ENCODE measurements around the gene MCAM.
A peak's percentile ranks its signal among the peaks of the same experiment; 100 is the strongest.

The MCAM gene

DNA sequence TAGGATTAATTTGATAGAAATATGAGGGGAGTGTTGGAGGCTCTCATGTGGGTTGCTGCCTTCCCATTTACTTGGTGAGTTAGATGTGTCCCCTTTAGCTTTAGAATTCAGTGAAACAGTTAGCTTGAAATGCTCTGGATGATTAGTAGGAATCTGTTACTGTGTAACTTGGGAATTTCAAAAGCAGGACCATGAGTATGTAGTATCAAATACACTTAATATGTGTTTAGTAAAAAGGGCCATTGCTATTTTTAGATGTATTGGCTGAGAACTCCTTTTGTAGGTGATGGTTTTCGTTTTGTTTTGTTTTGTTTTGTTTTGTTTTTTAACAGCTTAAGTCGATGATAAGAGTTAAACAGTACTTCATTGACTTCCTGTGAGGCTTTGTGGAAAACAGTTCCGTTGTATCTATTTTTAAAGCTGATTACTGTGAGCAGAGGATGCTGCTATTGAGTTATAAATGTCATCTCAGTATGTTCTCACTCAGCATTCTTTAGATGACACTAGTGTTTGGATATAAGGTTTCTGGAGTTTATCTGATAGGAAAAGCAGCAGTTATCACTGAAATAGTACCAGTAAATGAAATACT lies 53.5 kb downstream of the MCAM start:
- Histone ChIP-seq H3K9me3 (ENCODE audit: control insufficient read depth in 2 of 2, low read length in 2 of 2) (no peaks in the 10 kb centered on the region), H3K27ac (ENCODE audit: low read depth in 2 of 2, low read length in 2 of 2) (peak overlapping the region; percentile 41 to 45), H3K4me3 (ENCODE audit: low read length in 2 of 2) (no peak overlapping the region), H3K36me3 (ENCODE audit: control insufficient read depth in 2 of 2, insufficient read depth in 2 of 2, low read length in 2 of 2) (no peaks in the 10 kb centered on the region), H3K4me1 (ENCODE audit: control insufficient read depth in 2 of 2, insufficient read depth in 2 of 2, low read length in 2 of 2) (peaks cover 0 to 6% of the 10 kb centered on the region in 2 donors), H3K9ac (ENCODE audit: low read depth in 1 of 2, low read length in 2 of 2) (no peak overlapping the region), H3K27me3 (ENCODE audit: control insufficient read depth in 2 of 2, insufficient read depth in 2 of 2, low read length in 2 of 2) (no peaks in the 10 kb centered on the region)

- H3K9me3 ChIP-seq (ENCODE audit: control insufficient read depth in 2 of 2, low read length in 2 of 2) = no peaks in the 10 kb centered on the region
- no peak overlapping the region for H3K9ac ChIP-seq (ENCODE audit: low read depth in 1 of 2, low read length in 2 of 2)
- H3K27ac ChIP-seq (ENCODE audit: low read depth in 2 of 2, low read length in 2 of 2) = peak overlapping the region; percentile 41 to 45
- no peaks in the 10 kb centered on the region for H3K36me3 ChIP-seq (ENCODE audit: control insufficient read depth in 2 of 2, insufficient read depth in 2 of 2, low read length in 2 of 2)
- H3K4me1 ChIP-seq (ENCODE audit: control insufficient read depth in 2 of 2, insufficient read depth in 2 of 2, low read length in 2 of 2) = peaks cover 0 to 6% of the 10 kb centered on the region in 2 donors
- no peak overlapping the region for H3K4me3 ChIP-seq (ENCODE audit: low read length in 2 of 2)
- no peaks in the 10 kb centered on the region for H3K27me3 ChIP-seq (ENCODE audit: control insufficient read depth in 2 of 2, insufficient read depth in 2 of 2, low read length in 2 of 2)
Observed at GRCh38 chr11:119262668-119263351, 54.1 kb downstream of the MCAM start.

DNA sequence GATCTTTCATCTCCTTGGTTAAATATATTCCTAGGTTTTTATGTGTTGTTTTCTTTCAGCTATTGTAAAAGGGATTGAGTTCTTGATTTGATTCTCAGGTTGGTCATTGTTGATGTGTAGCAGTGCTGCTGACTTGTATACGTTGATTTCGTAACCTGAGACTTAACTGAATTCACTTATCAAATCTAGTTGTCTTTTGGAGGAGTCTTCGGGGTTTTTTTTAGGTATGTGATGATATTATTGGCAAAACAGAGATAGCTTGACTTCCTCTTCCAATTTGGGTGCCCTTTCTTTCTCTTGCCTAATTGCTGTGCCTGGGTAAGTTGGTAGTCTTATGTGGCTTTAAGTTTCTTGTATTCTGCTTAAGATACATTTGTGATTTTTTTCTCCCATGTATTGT lies 57.9 kb downstream of the MCAM start:
- Histone ChIP-seq H3K27ac (ENCODE audit: low read depth in 2 of 2, low read length in 2 of 2) (no peak overlapping the region), H3K9me3 (ENCODE audit: control insufficient read depth in 2 of 2, low read length in 2 of 2) (no peaks in the 10 kb centered on the region), H3K4me1 (ENCODE audit: control insufficient read depth in 2 of 2, insufficient read depth in 2 of 2, low read length in 2 of 2) (peaks cover 0 to 6% of the 10 kb centered on the region in 2 donors), H3K36me3 (ENCODE audit: control insufficient read depth in 2 of 2, insufficient read depth in 2 of 2, low read length in 2 of 2) (peaks cover 0 to 3% of the 10 kb centered on the region in 2 donors), H3K9ac (ENCODE audit: low read depth in 1 of 2, low read length in 2 of 2) (no peak overlapping the region), H3K27me3 (ENCODE audit: control insufficient read depth in 2 of 2, insufficient read depth in 2 of 2, low read length in 2 of 2) (no peaks in the 10 kb centered on the region), H3K4me3 (ENCODE audit: low read length in 2 of 2) (no peak overlapping the region)
